HG02943 (cell line): ENCODE results near the gene RNU11.
"Not testable (repeated sequence)": the region's sequence is repeated elsewhere in the genome, so short reads cannot be mapped to it uniquely, and the experiment has no call there.

Experiments
- ATAC-seq: cut with Tn5 transposase; IDR thresholded peaks from one replicate; pipeline ENCODE4 v1.9.1; 2021; ENCODE audit warnings: mild to moderate bottlenecking, low read depth, moderate library complexity; ENCODE audit not compliant: unreplicated experiment

The RNU11 gene

GRCh38 chr1:28648474-28649198 is at the start of gene RNU11:
TSS of gene RNU11 (plus strand) at chr1:28648600.
- peak; percentile 59 for ATAC-seq

- no peak for ATAC-seq
Observed at GRCh38 chr1:28601696-28602095, 46.7 kb upstream of the RNU11 start.

DNA sequence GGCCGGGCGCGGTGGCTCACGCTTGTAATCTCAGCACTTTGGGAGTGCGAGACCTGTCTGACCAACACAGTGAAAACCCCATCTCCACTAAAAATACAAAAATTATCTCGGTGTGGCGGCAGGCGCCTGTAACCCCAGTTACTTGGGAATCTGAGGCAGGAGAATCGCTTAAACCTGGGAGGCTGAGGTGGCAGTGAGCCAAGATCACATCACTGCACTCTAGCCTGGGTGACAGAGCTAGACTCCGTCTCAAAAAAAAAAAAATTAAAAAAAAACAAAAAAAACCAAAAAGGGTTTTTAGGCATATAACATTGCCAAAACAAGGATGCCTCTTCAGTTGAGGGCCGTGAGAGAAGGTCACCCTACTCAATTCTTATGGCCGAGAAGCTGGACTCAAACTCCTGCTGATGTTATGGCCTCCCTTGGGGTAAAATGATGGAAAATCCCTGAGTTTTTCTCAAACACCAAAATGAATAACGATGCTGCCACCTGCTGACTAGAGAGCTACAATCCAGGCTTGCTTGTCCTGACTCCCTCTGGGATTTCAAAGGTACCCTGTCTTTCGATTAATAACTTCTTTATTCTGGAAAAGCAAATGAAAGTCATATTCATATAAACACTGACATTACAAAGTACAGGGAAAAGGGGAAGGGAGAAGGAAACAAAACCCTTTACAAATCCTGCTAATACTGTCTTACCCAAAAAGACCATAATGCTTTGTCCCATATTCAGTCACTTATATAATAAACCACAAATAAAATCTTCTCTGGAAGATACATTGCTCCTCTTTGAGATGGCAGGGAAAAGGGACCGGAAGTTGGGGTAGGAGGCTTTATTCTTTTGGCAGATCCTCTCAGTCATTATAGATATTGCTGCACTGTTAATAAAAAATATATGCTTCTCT is 45.6 kb upstream of the RNU11 start:
- no peak for ATAC-seq

DNA sequence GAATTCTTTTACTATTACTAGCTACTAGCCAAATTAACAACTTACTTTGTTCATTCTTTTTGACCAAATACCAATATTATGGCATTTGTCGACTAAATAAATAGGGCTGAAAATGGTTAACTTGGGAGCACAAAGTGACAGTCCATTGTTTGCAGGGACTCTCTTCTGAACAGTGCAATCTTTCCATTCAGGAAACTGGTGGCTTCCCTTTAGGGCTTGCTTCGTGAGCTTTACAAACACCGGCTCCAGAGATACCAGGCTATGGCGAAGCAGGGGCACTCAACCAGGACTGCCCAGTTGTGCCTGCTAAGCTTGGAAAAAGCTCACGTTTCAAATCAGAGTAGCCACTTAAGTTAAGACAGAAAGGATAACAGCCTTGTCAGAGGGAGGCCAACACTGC is 44.0 kb upstream of the RNU11 start:
- no peak for ATAC-seq

DNA sequence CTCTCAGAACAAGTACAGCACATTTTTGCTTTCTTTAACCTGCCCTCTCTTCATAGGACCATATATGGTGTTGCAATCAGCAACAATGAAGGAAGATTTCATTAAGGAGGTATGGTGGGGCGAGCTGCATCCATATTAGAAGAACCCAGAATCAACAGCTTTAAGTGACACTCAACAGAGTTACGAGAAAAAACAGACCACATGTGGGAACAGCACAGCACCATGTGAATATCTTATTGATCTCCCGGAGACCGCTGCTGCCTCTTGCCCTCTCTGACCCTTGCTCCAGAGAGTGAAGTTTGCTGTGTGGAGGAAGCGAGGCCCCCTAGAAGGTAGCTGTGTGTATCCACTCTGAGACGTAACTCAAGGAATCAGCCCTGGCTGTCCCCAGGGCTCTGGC is 43.4 kb upstream of the RNU11 start:
- no peak for ATAC-seq

- ATAC-seq, result no peak
Observed at GRCh38 chr1:28606771-28607170, 41.6 kb upstream of the RNU11 start.

DNA sequence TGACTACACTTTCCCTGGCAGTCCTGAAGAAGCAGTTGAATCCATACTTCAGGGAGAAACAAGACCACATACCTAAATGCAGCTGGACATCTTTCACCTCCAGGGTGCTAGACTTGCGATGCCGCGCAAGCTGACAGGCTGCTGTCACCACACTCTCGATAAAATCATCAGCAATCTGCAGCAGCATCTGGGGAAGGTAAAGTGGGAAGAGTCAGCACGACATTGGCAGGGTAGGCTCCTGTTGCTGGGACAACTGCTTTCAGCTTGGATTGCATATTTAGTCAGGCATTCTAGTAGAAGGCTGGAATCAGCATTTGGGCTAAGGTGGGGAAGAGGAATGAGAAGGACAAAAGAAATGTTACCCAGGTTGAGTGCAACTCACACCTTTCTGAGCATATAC is 35.2 kb upstream of the RNU11 start:
- ATAC-seq, result no peak

DNA sequence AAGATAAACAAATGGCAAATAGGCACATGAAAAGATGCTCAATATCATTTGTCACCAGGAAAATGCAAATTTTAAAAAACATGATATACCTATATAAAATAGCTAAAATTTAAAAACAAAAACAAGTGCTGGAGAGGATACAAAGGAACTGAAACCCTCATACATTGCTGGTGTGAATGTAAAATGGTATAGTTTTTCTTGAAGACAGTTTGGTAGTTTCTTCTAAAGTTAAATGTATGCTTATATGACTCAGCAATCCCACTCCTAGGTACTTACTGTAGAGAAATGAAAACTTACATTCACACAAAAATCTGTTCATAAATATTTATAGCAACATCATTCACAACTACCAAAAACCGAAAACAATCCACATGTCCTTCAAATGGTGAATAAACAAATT is 16.7 kb upstream of the RNU11 start:
- ATAC-seq, result no peak

GRCh38 chr1:28632560-28632959 is 15.8 kb upstream of the RNU11 start:
- no peak for ATAC-seq

GRCh38 chr1:28640766-28641165 is 7.6 kb upstream of the RNU11 start:
- no peak for ATAC-seq

DNA sequence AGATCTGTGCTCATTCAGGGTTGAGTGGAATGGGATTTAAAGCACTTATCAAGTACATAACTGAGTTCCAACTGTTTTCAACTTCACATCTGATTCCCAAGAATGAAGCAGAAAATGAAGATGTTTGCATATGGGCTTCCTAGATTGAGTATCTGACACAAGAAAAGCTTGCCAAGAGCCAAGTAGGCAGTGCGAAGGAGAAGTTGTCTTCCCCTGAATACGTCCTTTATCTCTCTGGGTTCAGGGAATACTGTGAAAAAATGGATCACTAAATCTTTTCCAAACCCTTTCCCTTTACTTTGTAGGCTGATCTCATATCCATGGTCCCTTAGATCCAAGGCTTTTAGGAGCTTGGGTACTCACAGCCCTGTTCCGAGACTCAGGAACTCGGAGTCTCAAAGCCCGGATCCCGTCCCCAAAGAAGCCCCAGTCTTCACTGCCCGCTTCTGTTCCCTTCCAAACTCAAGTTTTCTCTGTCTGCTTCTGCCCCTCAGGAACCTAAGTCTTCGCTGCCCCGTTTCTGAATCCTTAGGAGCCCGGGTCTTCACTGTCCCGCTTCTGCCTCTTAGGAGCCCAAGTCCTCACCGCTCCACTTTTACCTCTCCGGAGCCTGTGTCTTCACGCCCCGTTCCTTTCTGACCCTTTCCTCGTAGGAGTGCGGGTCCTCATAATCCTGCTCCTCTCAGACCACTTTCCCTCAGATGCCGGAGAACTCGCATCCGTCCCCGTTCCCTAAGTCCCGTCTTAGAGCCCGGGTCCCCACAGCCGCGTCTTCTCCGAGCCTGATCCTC is 6.1 kb upstream of the RNU11 start:
- ATAC-seq, result peak; percentile 8

GRCh38 chr1:28642847-28643635 is 5.4 kb upstream of the RNU11 start, which contains the start of gene TAF12:
TSS of gene TAF12 (minus strand) at chr1:28643067. CDS start at chr1:28622081, 20,986 bp downstream.
- peak; percentile 75 for ATAC-seq

GRCh38 chr1:28644494-28644893 is 3.9 kb upstream of the RNU11 start:
- ATAC-seq, result no peak

GRCh38 chr1:28645406-28645805 is 3.0 kb upstream of the RNU11 start:
- not testable (repeated sequence) for ATAC-seq

DNA sequence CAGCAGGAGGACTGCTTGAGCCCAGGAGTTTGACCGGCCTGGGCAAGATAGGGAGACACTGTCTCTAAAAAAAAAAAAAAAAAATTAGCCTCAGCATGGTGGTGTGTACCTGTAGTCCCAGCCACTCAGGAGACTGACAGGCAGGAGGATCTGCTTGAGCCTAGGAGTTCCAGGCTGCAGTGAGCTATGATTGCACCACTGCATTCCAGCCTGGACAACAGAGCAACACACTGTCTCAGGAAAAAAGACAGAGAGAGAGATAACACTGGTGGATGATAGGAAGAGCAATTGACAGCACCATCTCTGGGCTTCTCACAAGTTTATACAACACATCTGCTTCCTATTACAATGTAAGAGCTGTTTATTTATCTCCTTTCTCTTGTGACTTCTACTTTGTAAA is 2.4 kb upstream of the RNU11 start:
- no peak for ATAC-seq

DNA sequence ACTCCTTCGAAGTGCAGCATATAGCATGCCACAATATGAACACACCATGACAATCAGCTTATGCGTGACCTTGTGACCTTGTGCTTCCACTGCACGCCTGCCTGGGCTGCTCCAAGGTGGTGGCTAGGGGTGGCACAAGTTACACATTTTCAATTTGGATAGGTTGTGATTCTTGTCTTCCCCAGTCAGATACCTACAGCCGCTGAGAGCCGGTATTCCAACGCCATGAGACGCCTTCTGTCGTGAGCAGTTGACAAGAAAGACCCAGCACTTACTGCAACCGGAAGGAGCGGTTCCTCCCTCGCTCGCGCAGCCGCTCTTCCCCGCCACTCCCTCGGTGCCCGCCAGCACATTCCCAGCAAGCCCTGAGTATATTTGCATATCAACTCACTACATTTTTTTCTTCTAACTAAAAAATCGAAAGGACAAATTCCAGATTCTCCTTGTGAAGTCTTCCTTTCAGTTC is 359 bp upstream of the RNU11 start:
- peak; percentile 66 for ATAC-seq

DNA sequence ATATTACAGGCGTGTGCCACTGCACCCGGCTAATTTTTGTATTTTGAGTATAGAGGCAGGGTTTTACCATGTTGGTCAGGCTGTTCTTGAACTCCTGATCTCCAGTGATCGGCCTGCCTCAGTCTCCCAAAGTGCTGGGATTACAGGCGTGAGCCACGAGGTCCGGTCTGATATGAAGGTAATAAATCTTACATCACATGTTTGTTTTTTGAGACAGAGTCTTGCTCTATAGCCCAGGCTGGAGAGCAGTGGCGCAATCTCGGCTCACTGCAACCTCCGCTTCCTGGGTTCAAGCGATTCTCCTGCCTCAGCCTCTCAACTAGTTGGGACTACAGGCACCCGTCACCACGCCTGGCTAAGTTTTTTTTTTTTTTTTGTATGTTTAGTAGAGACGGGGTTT is 4.7 kb downstream of the RNU11 start:
- ATAC-seq, result not testable (repeated sequence)

DNA sequence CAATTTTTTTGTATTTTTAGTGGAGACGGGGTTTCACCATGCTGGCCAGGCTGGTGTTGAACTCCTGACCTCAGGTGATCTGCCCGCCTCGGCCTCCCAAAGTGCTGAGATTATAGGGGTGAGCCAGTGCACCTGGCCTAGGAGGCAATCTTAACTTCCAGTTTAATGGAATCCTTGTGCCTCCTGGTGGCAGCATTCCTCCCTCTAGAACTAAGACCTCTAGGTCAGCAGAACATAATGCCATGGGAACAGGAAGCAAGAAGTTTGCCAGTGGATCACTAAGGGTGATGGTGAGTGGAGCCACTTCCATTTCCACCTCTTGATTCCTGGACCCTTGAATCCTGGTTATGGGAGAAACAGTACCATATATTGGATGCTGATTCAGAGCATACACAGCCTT is 5.5 kb downstream of the RNU11 start:
- not testable (repeated sequence) for ATAC-seq

GRCh38 chr1:28655448-28656311 is 7.3 kb downstream of the RNU11 start:
- not testable (repeated sequence) for ATAC-seq
